Ishikawa (cell line): ENCODE measurements around the gene CASP2.

ENCODE experiments used
- CEBPB ChIP-seq: IDR thresholded peaks from 2 replicates; pipeline ENCODE4 v1.6.1; 2012
- CREB1 ChIP-seq: IDR thresholded peaks from 2 replicates; pipeline ENCODE4 v1.6.1; 2012; ENCODE audit warnings: low read depth
- EP300 ChIP-seq: IDR thresholded peaks from 2 replicates; pipeline ENCODE4 v1.6.1; 2012; ENCODE audit warnings: borderline replicate concordance
- FOXM1 ChIP-seq: IDR thresholded peaks from 2 replicates; pipeline ENCODE4 v1.6.1; 2012; ENCODE audit warnings: low read depth, borderline replicate concordance
- MAX ChIP-seq: IDR thresholded peaks from 2 replicates; pipeline ENCODE4 v1.6.1; 2012
- RAD21 ChIP-seq: IDR thresholded peaks from 2 replicates; pipeline ENCODE4 v1.6.1; 2012; ENCODE audit warnings: low read depth
- TAF1 ChIP-seq: IDR thresholded peaks from 2 replicates; pipeline ENCODE4 v1.6.1; 2012; ENCODE audit warnings: low read depth, mild to moderate bottlenecking
- TCF12 ChIP-seq: IDR thresholded peaks from 2 replicates; pipeline ENCODE4 v1.6.1; 2012; ENCODE audit warnings: low read depth
- TEAD4 ChIP-seq: IDR thresholded peaks from 2 replicates; pipeline ENCODE4 v1.6.1; 2012
- YY1 ChIP-seq: IDR thresholded peaks from 2 replicates; pipeline ENCODE4 v1.6.1; 2012; ENCODE audit warnings: low read depth
- ZBTB7A ChIP-seq: IDR thresholded peaks from 2 replicates; pipeline ENCODE4 v1.6.1; 2012; ENCODE audit warnings: low read depth
- TF ChIP-seq, protein P1 (sequence below): IDR thresholded peaks from 2 replicates; pipeline ENCODE4 v1.6.1; 2012; ENCODE audit warnings: low read depth, mild to moderate bottlenecking
- TF ChIP-seq, protein P2 (sequence below): IDR thresholded peaks from 2 replicates; pipeline ENCODE4 v1.6.1; 2012

DNA sequence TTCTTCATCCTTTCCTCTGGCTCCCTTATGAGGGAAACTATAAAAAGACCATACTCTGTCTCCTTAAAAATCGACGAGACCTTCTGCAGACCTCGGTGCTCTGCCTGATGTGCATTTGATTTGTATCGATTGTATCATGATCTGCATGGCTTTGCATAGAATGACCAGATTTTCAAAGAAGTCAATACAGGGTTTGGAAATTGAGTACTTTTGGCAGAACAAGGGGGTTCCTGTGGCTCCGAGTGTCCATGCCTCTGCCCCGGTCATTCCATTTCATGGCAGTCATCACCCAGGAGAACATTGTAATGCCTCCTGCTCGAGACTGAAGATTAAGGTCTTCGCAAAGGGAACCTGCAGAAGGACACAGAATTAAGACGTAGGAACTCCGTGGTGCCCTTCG is 685 bp downstream of the CASP2 start:
- no peak for TF ChIP-seq TAF1
- TF ChIP-seq FOXM1: no peak
- no peak for TF ChIP-seq EP300
- no peak for TF ChIP-seq MAX
- TF ChIP-seq ZBTB7A: 0 out of 2 replicates have a peak, but pooled peaks have one; percentile 6
- TF ChIP-seq, protein P1, sequence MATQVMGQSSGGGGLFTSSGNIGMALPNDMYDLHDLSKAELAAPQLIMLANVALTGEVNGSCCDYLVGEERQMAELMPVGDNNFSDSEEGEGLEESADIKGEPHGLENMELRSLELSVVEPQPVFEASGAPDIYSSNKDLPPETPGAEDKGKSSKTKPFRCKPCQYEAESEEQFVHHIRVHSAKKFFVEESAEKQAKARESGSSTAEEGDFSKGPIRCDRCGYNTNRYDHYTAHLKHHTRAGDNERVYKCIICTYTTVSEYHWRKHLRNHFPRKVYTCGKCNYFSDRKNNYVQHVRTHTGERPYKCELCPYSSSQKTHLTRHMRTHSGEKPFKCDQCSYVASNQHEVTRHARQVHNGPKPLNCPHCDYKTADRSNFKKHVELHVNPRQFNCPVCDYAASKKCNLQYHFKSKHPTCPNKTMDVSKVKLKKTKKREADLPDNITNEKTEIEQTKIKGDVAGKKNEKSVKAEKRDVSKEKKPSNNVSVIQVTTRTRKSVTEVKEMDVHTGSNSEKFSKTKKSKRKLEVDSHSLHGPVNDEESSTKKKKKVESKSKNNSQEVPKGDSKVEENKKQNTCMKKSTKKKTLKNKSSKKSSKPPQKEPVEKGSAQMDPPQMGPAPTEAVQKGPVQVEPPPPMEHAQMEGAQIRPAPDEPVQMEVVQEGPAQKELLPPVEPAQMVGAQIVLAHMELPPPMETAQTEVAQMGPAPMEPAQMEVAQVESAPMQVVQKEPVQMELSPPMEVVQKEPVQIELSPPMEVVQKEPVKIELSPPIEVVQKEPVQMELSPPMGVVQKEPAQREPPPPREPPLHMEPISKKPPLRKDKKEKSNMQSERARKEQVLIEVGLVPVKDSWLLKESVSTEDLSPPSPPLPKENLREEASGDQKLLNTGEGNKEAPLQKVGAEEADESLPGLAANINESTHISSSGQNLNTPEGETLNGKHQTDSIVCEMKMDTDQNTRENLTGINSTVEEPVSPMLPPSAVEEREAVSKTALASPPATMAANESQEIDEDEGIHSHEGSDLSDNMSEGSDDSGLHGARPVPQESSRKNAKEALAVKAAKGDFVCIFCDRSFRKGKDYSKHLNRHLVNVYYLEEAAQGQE: no peak
- no peak for TF ChIP-seq CEBPB
- TF ChIP-seq, protein P2, sequence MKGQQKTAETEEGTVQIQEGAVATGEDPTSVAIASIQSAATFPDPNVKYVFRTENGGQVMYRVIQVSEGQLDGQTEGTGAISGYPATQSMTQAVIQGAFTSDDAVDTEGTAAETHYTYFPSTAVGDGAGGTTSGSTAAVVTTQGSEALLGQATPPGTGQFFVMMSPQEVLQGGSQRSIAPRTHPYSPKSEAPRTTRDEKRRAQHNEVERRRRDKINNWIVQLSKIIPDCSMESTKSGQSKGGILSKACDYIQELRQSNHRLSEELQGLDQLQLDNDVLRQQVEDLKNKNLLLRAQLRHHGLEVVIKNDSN: no peak
- no peak for TF ChIP-seq RAD21
- no peak for TF ChIP-seq TEAD4
- no peak for TF ChIP-seq TCF12
- TF ChIP-seq YY1: no peak
- TF ChIP-seq CREB1: no peak
